H1 (cell line): ENCODE measurements around the gene ARHGEF40. TPM values are rescaled to one million over a fixed set of nuclear protein-coding genes. Genes with fewer than 3 reads are reported as not detected.

Experiments used
- CHD7 ChIP-seq: fragments of 300-600 bp; sonication (generic); IDR thresholded peaks from 2 replicates; pipeline ENCODE4 v1.7.1; 2012; ENCODE audit warnings: low read length, moderate library complexity, mild to moderate bottlenecking, inconsistent platforms; ENCODE audit not compliant: insufficient replicate concordance
- CTBP2 ChIP-seq: IDR thresholded peaks from 2 replicates; pipeline ENCODE4 v1.7.0; 2011; ENCODE audit warnings: borderline replicate concordance, mild to moderate bottlenecking, moderate library complexity, mixed read lengths, low read length; ENCODE audit not compliant: insufficient read depth, insufficient read length
- FOSL1 ChIP-seq: IDR thresholded peaks from 2 replicates; pipeline ENCODE4 v1.6.1; 2011; ENCODE audit warnings: mild to moderate bottlenecking, low read depth, low read length, moderate library complexity; ENCODE audit not compliant: insufficient read depth
- KDM4A ChIP-seq: IDR thresholded peaks from one replicate; pipeline ENCODE4 v1.7.1; 2012; ENCODE audit warnings: low read depth, mild to moderate bottlenecking, moderate library complexity, low read length, inconsistent platforms; ENCODE audit not compliant: severe bottlenecking
- MAX ChIP-seq: IDR thresholded peaks from 2 replicates; pipeline ENCODE4 v1.6.1; 2012; ENCODE audit warnings: inconsistent platforms
- SAP30 ChIP-seq: fragments of 300-600 bp; sonication (generic); IDR thresholded peaks from 2 replicates; pipeline ENCODE4 v1.7.1; 2012; ENCODE audit warnings: low read length, moderate library complexity, mild to moderate bottlenecking, inconsistent platforms; ENCODE audit not compliant: insufficient read depth, insufficient replicate concordance
- SIN3A ChIP-seq, 2 experiments: IDR thresholded peaks in 1 of 2; conservative IDR thresholded peaks in 1 of 2; 2 replicates each; pipeline ENCODE4 v1.6.1; 2011 to 2012; ENCODE audit warnings: low read length in 2 of 2, improper control_type of control experiment in 1 of 2, low read depth in 1 of 2, mild to moderate bottlenecking in 1 of 2
- SUZ12 ChIP-seq: fragments of 200-600 bp; sonication (generic); IDR thresholded peaks from 2 replicates; pipeline ENCODE4 v1.6.1; 2012; ENCODE audit warnings: mild to moderate bottlenecking, inconsistent platforms, low read length, moderate library complexity, mixed read lengths
- polyA plus RNA-seq, 7 experiments: library from polyadenylated mRNA; depleted of rRNA in 3 of 7; stranded (reverse) in 5 of 7; unstranded in 2 of 7; fragments of >200 nt in 5 of 7; fragments of 200-250 nt in 2 of 7; gene quantifications; 1 replicate in 5 of 7; 2 replicates in 1 of 7; 4 replicates in 1 of 7; pipeline versions ENCODE4 v1.2.1 to v1.2.3, GENCODE V29; 2011 to 2013; ENCODE audit warnings: missing spikeins in 2 of 7, mixed read lengths in 2 of 7
- total RNA-seq: library from RNA; stranded (reverse); fragmentation: NEBNext Ultra II Directional; extraction: Animal tissue kit (Norgen Biotek cat#: 25700); gene quantifications from 2 replicates; pipeline ENCODE4 v1.2.1, GENCODE V29; 2021

Gene ARHGEF40
- total and polyA plus RNA-seq, 2 of the 8 experiments (the other 6 are each of a cell fraction or from before 2014, with no cell fraction given): 53.1 to 101 TPM

- TF ChIP-seq CHD7 (no peak), FOSL1 (peak; percentile 16; the same call in 1 of the 2 replicates), KDM4A (peak; percentile 49), CTBP2 (peak; percentile 68), SAP30 (peak; percentile 15), SIN3A (conservative IDR thresholded peaks at IDR 0.05 in 1 of 2, IDR thresholded peaks at IDR 0.05 in 1 of 2; ENCODE audit: low read depth in 1 of 2, low read length in 2 of 2) (peak in 1 of 2 experiments; percentile 32; a peak in 1 of 4 replicates), SUZ12 (0 out of 2 replicates have a peak, but pooled peaks have one; percentile 13), MAX (no peak; the same call in 1 of the 2 replicates)
These were observed 45.3 kb upstream of the ARHGEF40 start, which contains the start of gene NDRG2 (continued) for GRCh38 chr14:21024585-21025370.
